ENCODE measurements around the gene TSPAN8.

Gene TSPAN8

DNA sequence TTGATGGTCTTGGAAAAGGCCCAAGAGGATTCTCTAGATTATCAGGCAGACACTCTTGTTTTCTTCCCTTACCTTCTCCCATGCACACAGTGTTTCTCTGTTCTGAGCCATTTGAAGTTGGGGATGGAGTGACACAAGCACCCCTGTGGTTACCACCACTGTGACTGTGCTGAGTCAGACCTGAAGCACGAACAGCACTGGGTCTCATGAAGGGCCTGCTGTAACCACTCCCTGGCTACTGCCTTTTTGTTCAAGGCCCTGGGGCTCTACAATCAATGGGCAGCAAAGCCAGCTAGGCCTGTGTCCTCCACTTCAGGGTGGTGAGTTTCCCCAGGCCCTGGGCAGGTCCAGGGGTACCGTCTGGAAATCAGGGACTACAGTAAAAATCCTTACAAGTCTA lies 65.5 kb downstream of the TSPAN8 start:
- no peak for DNase-seq (ENCODE audit: extremely low read depth, low read depth)
- TF ChIP-seq, protein P1, sequence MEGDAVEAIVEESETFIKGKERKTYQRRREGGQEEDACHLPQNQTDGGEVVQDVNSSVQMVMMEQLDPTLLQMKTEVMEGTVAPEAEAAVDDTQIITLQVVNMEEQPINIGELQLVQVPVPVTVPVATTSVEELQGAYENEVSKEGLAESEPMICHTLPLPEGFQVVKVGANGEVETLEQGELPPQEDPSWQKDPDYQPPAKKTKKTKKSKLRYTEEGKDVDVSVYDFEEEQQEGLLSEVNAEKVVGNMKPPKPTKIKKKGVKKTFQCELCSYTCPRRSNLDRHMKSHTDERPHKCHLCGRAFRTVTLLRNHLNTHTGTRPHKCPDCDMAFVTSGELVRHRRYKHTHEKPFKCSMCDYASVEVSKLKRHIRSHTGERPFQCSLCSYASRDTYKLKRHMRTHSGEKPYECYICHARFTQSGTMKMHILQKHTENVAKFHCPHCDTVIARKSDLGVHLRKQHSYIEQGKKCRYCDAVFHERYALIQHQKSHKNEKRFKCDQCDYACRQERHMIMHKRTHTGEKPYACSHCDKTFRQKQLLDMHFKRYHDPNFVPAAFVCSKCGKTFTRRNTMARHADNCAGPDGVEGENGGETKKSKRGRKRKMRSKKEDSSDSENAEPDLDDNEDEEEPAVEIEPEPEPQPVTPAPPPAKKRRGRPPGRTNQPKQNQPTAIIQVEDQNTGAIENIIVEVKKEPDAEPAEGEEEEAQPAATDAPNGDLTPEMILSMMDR (IDR thresholded peaks at IDR 0.05; ENCODE audit: low read depth, low read length): no peak

DNA sequence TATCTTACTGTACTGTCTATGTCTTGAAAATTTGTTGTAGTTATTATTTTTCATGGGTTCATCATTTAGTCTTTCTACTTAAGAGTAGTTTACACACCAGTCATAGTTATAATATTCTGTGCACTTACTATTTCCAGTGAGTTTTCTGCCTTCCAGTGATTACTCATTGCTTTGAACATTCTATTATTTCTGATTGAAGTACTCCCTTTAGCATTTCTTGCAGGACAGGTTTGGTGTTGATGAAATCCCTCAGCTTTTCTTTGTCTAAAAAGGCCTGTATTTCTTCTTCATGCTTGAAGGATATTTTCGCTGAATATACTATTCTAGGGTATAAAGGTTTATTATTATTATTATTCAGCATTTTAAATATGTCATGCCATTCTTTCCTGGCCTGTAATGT lies 66.8 kb downstream of the TSPAN8 start:
- TF ChIP-seq, protein P1 (IDR thresholded peaks at IDR 0.05; ENCODE audit: low read depth, low read length): no peak
- no peak for DNase-seq (ENCODE audit: extremely low read depth, low read depth)

DNA sequence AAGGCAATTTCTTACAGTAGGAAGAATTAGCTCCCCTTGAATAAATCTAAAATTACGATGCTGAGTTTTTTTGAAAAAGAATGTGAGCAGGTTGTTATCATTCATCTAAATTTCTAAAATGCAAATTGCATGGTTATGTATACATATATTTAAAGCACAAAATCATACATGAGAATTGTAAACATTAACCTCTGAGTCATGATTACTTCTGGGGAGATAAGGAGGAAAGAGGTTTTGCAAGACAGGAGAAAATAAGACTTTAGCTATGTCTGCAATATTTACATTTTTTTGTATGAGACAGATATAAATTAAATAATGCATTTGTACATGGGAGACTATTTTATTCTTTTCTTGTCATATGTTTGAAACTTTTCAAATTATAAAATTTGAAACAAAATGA lies 72.2 kb downstream of the TSPAN8 start:
- TF ChIP-seq, protein P1 (IDR thresholded peaks at IDR 0.05; ENCODE audit: low read depth, low read length): no peak
- no peak for DNase-seq (ENCODE audit: extremely low read depth, low read depth)

DNA sequence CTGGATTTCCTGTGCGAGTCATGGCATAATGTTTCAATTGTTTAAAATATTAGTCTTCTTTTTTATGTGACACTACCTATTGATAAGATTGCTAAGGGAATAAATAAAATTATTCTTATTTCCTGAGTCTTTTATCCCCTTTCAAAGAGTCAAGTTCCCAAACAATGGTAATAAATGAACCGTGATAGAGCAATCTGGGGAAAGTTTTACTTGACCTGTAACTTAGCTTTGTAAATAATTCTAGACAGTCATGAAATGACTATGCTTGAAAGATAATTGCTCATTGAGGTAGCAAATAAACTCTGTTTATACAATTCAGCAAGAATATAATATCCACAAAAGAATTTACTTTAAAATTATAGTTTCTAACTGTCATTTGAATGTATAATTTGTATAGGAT lies 82.1 kb downstream of the TSPAN8 start:
- DNase-seq (ENCODE audit: extremely low read depth, low read depth): no peak
- TF ChIP-seq, protein P1 (IDR thresholded peaks at IDR 0.05; ENCODE audit: low read depth, low read length): no peak

All from AG09319 (cell line).